HG03064 (cell line): Measurements from ENCODE around the gene CHD5.

ENCODE experiments used
- ATAC-seq: cut with Tn5 transposase; IDR thresholded peaks from one replicate; pipeline ENCODE4 v1.9.1; 2021; ENCODE audit warnings: low read depth; ENCODE audit not compliant: unreplicated experiment

The CHD5 gene

DNA sequence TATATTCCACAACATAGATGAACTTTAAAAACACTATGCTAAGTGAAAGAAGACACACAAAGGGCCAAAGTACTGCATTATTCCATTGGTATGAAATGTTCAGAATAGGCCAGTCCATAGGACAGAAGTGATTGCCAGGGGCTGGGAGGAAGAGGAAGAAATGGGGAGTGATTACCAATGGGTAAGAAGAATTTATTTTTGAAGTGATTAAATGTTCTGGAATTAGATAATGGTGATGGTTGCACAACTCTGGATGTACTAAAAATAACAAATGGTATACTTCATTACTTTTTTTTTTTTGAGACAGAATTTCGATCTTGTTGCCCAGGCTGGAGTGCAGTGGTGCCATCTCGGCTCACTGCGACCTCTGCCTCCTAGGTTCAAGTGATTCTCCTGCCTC lies 61.7 kb downstream of the CHD5 start:
- ATAC-seq = no peak

DNA sequence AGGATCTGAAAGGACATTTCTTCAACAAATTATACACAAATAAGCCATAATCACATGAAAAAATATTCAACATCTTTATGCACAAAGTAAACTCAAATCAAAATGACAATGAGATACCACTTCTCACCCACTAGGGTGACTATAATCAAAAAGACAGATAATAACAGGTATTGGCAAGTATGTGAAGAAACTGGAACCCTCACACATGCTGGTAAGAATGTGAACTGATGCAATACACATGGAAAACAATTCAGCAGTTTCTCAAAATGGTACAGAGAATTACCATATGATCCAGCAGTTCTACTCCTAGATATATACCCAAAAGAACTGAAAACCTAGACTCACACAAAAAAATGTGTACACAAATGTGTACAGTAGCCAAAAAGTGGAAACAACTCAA lies 62.5 kb downstream of the CHD5 start:
- ATAC-seq = no peak

DNA sequence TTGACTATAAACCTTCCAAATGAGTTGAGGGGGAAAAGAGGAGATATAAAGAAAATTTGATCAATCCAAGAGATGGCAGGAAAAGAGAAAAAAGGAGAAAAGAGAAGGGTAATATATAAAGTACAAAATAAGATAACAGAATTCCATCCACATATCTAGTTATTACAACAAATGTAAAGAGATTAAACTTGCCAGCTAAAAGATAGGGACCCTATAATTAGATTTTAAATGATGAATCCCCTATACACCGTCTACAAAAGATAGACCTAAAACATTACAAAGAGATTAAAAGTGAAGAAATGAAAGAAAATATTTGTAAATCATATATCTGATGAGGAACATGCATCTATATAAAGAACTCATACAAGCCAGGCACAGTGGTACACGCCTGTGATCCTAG lies 63.1 kb downstream of the CHD5 start:
- no peak for ATAC-seq

DNA sequence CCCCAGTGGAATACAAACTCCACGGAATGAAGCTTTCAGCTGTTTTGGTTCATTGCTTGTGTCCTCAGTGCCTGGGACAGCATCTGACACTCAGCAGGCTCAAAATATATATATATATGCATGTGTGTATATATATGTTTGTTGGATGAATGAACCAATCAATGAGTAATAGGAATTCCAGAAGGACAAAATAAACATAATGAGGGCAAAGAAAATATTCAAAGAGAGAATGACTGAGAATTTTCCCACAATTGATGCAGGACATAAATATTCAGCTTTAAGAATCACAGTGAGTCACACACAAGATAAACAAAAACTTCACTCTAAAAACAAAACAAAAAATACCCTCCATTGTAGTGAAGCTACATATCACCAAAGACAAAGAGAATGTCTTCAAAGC lies 64.0 kb downstream of the CHD5 start:
- no peak for ATAC-seq

DNA sequence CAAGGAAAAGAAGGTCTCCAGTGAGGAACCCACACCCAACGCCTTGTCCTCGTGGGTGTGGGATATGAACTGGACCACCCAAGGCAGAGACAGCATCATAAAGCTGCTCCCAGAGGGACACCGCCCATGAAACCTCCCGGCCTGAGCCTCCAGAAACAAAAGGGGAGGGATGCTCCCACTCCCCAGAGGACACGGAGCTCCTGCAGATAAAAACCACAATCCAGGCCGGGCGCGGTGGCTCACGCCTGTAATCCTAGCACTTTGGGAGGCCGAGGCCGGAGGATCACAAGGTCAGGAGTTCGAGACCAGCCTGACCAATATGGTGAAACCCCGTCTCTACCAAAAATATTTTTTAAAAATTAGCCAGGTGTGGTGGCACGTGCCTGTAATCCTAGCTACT lies 66.4 kb downstream of the CHD5 start:
- ATAC-seq = no peak

DNA sequence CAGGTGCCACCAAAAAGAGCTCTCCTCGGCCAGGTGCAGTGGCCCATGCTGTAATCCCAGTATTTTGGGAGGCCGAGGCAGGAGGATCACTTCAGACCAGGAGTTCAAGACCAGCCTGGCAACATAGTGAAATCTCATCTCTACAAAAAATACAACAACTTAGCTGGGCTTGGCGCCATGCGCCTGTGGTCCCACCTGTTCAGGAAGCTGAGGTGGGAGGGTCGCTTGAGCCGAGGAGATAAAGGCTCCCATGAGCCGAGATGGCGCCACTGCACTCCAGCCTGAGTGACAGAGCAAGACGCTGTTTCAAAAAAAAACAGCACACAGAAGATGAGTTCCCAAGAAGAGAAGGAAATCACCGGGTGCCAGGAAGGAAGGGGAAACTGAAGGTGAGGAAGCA lies 67.0 kb downstream of the CHD5 start:
- ATAC-seq = no peak

DNA sequence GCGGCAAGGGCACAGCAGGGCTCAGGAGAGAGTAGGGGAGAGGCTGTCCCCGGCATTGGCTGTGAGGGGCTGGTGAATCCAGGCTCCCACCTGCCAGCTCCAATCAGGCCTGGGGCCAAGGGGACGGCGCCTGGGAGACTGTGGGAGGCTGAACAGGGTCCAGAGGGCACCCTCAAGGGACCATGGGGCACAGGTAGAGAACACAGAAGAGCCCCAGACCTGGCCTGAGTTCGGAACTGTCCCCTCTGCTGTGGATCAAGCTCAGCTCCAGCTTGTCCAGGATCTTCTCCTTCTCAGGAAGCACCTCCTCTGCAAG lies 67.5 kb downstream of the CHD5 start:
- no peak for ATAC-seq

DNA sequence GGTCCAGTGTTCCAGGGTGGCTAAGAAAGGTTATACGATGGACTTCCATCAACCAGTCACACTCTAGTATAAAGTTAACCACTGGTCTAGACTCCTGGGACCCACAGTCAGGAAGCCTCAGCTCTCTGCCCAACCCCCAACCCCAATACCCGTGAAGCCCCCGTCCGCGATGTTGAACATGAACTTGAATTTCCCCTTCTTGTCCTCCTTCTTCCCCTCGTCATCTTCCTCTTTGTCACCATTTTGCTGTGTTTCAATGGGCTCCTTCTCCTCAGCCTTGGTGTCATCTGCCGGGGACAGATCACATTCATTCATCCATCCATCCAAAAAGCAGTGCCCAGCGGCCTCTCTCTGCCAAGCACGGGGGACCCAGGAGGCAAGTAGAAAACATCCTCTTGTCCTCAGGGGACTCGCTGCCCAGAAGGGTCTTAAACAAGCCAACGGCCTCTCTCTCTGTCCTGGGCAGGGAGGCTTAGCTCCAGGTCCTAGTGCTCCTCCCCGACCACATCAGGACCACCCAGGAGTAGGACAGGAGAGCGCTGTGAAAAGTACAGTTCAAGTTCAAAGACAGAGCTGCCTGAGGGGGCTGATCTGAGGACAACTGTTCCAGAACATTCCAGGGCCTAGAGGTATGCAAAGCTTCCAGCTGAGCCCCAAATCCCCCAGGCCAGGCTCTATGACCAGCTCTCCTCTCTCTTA lies 68.0 kb downstream of the CHD5 start:
- no peak for ATAC-seq

DNA sequence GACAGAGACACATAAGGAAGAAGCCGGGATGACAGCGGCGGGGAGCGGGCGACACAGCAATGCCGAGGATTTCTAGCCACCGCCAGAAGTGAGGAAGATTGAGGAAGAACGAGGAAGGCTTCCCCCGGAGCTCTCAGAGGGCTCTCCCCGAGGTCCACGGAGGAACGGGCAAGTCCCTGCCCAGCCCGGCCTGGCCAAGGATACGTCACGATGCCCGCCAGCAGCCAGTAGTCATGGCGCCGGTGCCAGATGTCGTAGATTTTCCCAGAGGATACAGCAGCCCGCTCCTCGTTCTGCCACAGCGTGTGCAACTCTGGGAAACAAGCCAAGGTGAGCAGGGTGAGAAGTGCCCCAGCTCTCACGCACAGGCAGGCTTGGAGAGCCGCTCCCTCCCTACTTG lies 68.5 kb downstream of the CHD5 start:
- no peak for ATAC-seq

DNA sequence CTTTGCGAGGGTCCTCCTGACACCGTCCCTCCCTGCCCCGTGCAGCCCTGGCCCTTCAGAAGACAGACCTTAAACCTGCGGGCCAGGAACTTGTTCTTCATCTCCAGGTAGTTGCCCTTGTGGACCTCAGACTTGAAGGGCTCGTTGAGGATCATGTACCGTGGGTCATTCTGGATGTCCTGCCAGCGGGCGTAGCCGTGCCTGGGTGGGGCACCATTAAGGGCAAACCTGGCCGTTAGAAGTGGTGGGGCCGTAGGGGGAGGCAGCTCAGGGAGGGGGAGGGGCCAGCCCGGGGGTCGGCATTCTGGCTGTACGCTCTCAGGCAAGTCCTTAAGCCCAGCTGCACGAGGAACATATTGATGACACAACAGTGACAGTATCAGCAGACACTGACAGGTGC lies 69.8 kb downstream of the CHD5 start:
- no peak for ATAC-seq

DNA sequence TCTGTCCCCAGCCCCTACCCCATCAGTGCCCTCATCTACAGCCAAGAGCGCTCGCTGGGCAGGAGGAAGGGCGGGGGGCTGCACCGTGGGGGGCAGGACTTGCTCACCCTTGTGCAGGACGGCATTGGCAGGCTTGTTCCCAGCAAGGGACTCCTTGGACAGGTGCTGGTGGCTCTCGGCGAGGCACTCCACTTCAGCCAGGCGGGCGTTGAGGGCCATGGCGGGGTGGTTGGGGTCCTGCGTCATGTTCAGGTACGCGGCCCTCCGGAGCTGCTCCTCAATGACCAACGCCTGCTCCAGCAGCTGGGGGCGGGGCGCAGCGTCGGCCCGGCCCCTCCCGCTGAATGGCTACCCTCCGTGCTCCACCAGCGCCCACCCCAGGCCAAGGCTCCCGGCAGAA lies 70.4 kb downstream of the CHD5 start:
- ATAC-seq = no peak

DNA sequence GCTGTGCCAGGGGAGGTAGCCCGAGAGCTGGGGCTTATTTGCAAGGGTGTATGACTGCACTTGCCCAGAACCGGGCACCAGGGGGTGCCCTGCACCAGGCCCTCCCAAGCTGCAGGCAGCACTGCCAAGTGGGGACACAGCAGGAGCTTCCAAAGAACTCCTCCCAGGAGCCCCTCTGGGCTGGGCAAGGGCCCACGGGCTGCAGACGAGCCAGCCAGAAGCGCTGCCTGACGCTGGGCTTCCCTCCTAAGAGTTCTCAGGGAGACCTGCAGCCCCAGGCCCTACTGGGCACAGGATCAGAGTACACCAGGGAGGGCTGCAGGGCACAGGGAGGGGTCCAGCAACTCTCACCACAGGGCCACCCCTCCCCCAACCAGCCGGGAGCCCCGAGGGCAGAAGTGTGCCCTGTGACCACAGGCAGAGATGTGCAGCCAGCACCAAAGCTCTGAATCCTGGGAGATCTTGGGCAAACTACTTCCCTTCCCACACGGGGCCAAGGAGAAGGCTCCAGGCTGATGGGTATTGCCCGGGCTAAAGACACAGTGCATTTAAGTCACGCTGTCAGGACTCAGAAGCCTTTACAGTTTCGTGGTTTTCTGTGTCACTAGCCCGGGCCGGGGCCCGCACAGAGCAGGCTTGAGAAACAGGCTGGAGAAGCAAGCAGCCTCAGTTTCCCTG lies 71.0 kb downstream of the CHD5 start:
- no peak for ATAC-seq

DNA sequence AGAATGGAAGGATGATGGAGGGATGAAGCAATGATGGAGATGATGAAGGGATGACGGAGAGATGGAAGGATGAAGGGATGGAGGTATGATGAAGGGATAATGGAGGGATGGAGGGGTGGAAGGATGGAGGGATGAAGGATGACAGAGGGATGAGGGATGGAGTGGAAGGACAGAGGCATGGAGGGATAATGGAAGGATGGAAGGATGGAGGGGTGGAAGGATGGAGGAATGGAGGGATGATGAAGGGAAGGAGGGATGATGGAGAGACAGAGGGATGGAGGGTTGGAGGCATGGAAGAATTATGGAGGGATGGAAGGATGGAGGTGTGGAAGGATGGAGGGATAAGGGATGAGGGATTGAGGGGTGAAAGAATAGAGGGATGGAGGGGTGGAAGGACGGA lies 71.6 kb downstream of the CHD5 start:
- no peak for ATAC-seq

DNA sequence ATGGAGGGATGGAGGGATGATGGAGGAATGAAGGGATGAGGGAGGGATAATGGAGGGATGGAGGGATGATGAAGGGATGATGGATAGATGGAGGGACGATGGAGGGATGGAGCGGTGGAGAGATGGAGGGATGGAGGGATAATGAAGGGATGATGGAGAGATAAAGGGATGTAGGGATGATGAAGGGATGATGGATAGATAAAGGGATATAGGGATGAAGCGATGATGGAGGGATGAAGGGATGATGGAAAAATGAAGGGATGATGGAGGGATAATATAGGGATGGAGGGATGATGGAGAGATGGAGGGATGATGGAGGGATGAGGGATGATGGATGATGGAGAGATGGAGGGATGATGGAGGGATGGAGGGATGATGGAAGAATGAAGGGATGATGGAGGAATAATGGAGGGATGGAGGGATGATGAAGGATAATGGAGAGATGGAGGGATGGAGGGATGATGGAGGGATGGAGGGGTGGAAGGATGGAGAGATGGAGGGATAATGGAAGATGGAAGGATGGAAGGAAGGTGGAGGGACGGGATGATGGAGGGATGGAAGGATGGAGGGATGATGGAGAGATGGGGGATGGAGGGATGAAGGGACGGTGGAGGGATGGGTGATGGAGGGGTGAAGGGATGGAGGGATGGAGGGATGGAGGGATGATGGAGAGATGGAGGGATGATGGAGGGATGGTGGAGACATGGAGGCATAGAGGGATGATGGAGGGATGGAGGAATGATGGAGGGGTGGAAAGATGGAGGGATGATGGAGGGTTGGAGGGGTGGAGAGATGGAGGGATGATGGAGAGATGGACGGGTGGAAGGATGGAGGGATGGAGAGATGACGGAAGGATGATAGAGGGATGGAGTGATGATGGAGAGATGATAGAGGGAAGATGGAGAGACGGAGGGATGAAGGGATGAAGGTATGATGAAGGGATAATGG lies 72.4 kb downstream of the CHD5 start:
- ATAC-seq = no peak

DNA sequence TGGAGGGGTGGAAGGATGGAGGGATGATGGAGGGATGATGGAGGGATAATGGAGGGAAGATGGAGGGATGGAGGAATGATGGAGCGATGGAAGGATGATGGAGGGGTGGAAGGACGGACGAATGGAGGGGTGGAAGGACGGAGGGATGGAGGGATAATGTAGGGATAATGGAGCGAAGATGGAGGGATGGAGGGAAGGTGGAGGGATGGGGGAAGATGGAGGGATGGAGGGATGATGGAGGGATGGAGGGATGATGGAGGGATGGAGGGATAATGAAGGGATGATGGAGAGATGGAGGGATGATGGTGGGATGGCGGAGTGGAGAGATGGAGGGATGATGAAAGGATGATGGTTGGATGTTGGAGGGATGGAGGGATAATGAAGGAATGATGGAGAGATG lies 73.1 kb downstream of the CHD5 start:
- ATAC-seq = no peak

DNA sequence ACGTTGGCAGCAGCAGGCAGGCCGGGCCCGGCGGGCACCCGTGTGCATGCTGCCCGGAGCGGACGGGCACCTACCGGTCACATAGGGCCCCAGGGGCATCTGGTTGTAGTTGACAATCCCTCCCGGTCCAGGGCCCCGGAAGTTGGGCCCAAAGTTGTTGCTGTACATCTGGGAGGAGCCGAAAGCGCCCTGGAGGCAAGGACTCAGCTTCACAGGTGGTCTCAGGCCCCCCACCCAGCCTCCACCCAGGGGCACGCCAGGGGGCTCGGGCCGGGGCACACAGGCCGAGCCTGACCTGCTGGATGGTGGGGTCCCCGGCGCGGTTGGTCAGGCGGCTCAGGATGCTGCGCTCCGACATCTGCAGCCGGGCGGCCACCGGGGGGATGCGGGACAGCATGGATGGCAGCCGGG lies 73.8 kb downstream of the CHD5 start:
- no peak for ATAC-seq

DNA sequence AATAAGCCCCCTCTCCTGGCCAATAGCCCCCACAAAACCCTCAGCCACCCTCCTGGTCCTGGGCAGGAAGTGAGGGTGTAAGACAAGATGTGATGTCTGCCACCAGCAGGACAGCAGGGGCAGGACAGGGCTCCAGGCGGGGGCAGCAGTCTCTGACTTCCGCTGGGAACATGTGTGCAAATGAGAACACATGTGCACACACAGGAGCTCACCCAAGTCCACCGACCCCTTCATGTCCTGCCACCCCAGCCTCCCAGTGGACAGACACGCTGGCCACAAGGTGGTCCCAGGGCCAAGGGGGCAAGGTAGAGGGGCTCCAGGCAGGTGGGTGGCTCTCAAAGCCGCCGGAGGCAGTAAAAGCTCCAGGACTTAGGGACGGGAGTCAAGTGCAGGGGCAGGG lies 74.4 kb downstream of the CHD5 start:
- no peak for ATAC-seq

DNA sequence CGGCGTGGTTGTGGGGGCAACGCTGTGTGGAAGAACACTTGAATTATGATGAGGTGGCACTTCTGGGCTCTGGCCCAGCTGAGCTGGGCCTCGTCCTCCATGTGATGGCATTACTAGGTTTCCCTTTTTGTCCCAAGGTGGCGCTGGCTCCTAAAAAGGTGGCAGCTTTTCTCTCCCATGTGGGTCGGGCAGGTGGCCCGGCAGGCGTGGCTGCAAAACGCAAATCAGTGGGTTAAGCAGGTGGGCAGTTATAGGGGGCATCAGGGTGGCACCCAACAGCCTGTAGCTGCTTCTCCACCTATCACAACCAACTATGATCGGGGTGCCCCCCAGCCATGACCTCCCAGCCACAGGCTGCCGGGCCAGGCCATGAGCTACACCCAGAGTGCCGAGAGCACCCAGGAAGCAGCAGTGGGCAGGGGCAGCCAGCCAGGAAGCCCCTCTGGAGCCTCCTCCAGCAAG lies 74.9 kb downstream of the CHD5 start:
- no peak for ATAC-seq

DNA sequence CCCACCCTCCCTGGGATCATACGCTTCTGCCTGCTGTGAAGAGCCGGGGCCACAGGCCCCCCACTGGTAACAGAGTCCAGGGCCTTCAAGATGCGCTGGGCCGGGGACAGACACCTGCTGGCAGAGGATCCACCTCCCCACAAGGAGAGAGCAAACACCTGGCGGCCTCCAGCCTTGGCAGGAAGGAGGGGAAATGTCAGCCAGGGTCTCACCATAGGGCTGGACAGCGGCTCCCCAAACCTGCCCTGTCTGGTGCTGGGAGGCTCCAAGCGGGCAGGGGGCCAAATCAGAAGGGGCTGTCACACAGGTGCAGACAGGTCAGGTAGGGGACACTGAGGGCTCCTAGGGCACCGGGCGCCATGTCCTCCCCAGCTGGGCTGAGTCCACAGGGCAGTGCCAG lies 75.5 kb downstream of the CHD5 start:
- no peak for ATAC-seq

DNA sequence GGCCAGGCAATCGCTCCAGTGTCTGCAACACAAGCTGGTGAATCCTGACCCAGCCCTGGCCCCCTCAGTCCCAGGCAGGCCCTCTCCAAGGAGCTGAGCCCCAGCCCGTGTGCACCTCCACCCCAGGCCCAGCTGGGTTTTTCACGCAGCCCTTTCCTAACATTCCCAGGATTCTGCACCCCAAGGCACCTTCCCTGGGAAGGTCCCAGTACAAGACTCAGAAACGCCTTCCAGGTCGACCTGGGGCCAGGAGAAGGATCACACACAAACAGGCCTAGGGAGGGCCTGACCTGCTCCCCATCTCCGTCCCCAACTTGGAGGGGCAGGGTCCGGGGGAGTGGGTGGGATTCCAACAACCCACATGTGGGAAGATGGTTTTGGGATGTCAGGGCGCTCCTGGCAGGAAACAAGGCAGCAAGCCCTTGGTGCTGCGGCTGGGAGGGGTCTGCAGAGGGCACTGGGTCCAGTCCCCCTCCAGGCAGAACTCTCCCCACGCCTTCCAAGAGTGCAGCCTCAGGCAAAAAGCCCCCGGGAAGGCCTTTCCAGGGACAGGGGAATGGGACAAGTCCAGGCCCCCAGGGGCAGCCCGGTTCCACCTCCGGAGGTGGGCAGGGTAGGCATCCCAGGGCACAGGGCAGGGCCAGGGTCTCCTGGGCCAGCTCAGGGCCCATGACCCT lies 76.1 kb downstream of the CHD5 start:
- ATAC-seq = no peak
